Uterus (tissue), 4 donors: Measurements from ENCODE around the gene ZFPL1. TPM values are rescaled to one million over a fixed set of nuclear protein-coding genes. Genes with fewer than 3 reads are reported as not detected.

Experiments
- DNase-seq, 2 donors: peaks; one replicate each; pipeline ENCODE4 v3.0.0-alpha.2; 2019 to 2020
- H3K27ac ChIP-seq, 2 donors: fragments of 200-600 bp; sonication (generic); 1 replicate in 1 of 2; 2 replicates in 1 of 2; pipeline ENCODE4 v1.5.1; 2016 to 2018
- H3K27me3 ChIP-seq, 2 donors: fragments of 200-600 bp; sonication (generic); one replicate each; pipeline ENCODE4 v1.5.1; 2018 to 2019; ENCODE audit warnings: control low read depth in 1 of 2
- H3K36me3 ChIP-seq, 2 donors: fragments of 200-600 bp; sonication (generic); one replicate each; pipeline ENCODE4 v1.5.1; 2019; ENCODE audit warnings: control low read depth in 1 of 2
- H3K4me1 ChIP-seq, 2 donors: fragments of 200-600 bp; sonication (generic); one replicate each; pipeline ENCODE4 v1.5.1; 2018 to 2019; ENCODE audit warnings: control low read depth in 1 of 2
- H3K4me3 ChIP-seq, 2 donors: fragments of 200-600 bp; sonication (generic); 1 replicate in 1 of 2; 2 replicates in 1 of 2; pipeline ENCODE4 v1.5.1; 2018 to 2019; ENCODE audit warnings: mild to moderate bottlenecking in 1 of 2
- H3K9me3 ChIP-seq, 2 donors: fragments of 200-600 bp; sonication (generic); one replicate each; pipeline ENCODE4 v1.5.1; 2019; ENCODE audit warnings: control low read depth in 1 of 2
- POLR2A ChIP-seq, 2 donors: fragments of 450-650 bp; IDR thresholded peaks; one replicate each; pipeline ENCODE4 v1.6.1; 2016; ENCODE audit warnings: antibody characterized with exemption in 2 of 2, mild to moderate bottlenecking in 1 of 2, moderate library complexity in 1 of 2
- intact Hi-C: fragments of 100-400 bp; cut with DNase I; formaldehyde crosslinking; loops from one replicate; pipeline ENCODE4 v1.15.1; 2023; ENCODE audit warnings: low total_unique reads
- total RNA-seq, 4 donors: library from RNA; depleted of rRNA in 3 of 4; stranded (reverse); fragments of >200 nt in 3 of 4; gene quantifications; one replicate each; pipeline versions ENCODE4 v1.1.0 to v1.2.4, GENCODE V29; 2014 to 2023
- TF ChIP-seq, protein P1 (sequence below), 4 experiments: fragments of 200-600 bp in 2 of 4; fragments of 450-650 bp in 2 of 4; sonication (generic) in 2 of 4; IDR thresholded peaks; one replicate each; pipeline ENCODE4 v1.5.1; 2016 to 2019; ENCODE audit warnings: antibody characterized with exemption in 4 of 4, mild to moderate bottlenecking in 2 of 4, moderate library complexity in 1 of 4
- donor health status: DM: yes; HTN: yes; CAD: no.

ZFPL1 gene
- total RNA-seq, 4 donors from 2014 or later, result 9.0 to 37.5 (median 24.5) TPM

DNA sequence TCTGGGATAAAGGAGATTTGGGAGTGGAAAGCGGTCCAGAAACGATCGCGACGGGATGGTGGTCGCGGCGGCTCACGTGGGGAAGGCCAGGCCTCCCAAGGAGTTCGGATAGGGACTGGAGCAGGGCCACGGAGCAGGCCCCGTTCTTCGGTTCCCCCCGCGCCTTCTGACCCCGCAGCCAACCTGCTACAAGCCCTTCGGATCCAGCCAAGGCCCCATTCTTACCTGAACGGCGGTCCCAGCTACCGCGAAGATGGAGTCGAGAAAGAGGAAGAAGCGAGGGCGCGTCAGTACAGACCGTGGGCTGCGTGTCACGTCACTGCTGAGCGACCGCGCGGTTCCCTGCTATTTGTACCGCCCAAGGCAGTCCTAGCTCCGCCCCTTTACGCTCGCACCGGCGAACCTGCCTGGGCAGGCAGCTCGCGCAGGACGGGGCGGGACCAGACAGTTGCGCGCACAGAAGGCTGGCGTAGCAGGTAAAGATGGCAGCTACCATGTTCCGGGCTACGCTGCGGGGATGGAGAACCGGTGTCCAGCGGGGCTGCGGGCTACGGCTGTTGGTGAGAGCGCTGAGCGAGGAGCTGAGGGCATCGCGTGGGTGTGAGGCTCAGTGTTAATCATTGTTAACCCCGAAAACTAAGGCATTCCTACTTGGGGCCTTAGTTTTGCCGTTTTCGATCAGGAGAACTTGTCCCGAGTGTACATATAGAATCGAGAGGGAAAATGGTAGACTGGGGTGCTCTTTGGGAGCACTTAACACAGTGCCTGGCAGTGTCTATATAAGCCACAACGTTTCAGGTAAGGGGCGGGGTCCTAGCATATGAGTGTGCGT, 38.1 kb downstream of the ZFPL1 start, which contains the start of the genes FAU and MRPL49:
Gene FAU, minus strand, starts transcription at position 270 of the 832 bp plus-strand sequence. CDS start 321 bp downstream, outside the sequence.
Gene MRPL49, plus strand, starts transcription at position 457 of the 832 bp plus-strand sequence. Its CDS starts 26 bp downstream, at position 483.
- Histone ChIP-seq H3K27ac (peak within 1 kb of the TSS; percentile 85 to 92), H3K4me1 (peaks cover 8 to 9% of the 10 kb centered on the region in 2 donors), H3K27me3 (no peaks in the 10 kb centered on the region), H3K9me3 (no peaks in the 10 kb centered on the region), H3K4me3 (peak within 1 kb of the TSS; percentile 79 to 95), H3K36me3 (no peaks in the 10 kb centered on the region)
- peak; percentile 92 to 97 for TF ChIP-seq POLR2A (IDR thresholded peaks at IDR 0.05)
- TF ChIP-seq, protein P1, sequence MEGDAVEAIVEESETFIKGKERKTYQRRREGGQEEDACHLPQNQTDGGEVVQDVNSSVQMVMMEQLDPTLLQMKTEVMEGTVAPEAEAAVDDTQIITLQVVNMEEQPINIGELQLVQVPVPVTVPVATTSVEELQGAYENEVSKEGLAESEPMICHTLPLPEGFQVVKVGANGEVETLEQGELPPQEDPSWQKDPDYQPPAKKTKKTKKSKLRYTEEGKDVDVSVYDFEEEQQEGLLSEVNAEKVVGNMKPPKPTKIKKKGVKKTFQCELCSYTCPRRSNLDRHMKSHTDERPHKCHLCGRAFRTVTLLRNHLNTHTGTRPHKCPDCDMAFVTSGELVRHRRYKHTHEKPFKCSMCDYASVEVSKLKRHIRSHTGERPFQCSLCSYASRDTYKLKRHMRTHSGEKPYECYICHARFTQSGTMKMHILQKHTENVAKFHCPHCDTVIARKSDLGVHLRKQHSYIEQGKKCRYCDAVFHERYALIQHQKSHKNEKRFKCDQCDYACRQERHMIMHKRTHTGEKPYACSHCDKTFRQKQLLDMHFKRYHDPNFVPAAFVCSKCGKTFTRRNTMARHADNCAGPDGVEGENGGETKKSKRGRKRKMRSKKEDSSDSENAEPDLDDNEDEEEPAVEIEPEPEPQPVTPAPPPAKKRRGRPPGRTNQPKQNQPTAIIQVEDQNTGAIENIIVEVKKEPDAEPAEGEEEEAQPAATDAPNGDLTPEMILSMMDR (IDR thresholded peaks at IDR 0.05), result peak in 2 of 4 experiments; percentile 14 to 32
- DNase-seq, result peak; percentile 97 to 98
- intact Hi-C loops, result no loop called here

DNA sequence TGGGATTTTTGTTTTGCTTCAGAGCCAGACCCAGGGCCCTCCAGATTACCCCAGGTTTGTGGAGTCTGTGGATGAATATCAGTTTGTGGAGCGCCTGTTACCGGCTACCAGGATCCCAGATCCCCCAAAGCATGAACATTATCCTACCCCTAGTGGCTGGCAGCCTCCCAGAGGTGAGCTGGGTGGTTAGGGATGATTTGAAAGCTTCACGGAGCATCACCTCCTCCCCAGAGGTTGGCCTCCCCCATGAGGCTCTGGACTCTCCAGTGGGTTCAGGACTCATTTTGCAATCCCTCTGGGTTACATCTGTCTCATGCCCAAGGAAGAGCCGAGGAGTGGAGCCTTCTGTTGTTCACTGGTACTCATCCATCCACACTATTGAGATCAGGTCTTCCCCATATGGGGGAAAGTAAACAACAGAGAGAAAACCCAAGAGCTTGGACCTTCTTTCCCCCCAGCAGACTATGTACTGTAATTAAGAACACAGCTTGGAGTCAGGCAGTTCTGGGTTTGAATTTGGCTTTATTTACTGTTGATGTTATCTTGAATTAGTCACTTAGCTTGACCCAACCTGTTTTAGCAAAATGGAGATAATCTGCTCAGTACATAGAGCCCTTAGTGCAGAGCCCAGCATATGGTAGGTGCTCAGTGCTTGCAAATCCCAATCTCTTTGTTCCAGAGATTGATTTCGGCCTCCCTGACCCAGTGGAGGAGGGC, 40.6 kb downstream of the ZFPL1 start:
- Histone ChIP-seq H3K4me3 (no peak overlapping the region), H3K27me3 (no peaks in the 10 kb centered on the region), H3K36me3 (no peaks in the 10 kb centered on the region), H3K9me3 (no peaks in the 10 kb centered on the region), H3K4me1 (peaks cover 5 to 9% of the 10 kb centered on the region in 2 donors), H3K27ac (no peak overlapping the region)
- no peak for TF ChIP-seq POLR2A (IDR thresholded peaks at IDR 0.05)
- TF ChIP-seq, protein P1 (IDR thresholded peaks at IDR 0.05), result no peak
- DNase-seq, result no peak
- intact Hi-C loops, result no loop called here

DNA sequence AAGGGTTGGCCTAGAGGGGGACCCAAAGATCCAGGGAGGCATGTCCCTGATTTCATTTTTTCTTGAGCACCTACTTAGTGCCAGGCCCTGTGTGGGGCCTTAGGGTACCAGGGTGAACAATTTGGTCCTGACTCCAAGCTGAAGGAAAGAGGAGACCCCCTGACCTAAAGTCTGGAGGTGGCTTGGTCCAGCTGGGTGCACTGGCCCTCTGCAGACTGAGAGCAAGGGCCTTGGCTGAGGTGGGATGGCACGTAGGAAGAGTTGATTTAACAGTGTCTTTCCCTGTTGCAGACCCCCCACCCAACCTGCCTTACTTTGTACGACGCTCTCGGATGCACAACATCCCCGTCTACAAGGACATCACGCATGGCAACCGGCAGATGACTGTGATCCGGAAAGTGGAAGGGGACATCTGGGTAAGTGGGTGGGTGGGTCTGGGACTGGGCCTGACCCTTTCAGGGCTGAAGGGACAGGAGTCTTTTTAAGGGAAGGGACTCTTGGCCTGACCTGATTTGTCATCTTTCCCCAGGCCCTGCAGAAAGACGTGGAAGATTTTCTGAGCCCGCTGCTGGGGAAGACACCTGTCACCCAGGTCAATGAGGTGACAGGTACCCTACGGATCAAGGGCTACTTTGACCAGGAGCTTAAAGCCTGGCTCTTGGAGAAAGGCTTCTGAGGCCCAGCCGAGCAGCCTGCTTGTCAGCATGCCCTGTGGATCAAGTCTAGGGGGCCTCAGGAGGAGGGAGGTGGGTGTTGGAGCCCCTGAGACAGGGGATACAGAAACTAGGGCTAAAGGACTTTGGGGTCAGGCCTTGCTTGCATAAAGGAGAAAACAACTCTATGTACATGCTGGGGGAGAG, 41.4 kb downstream of the ZFPL1 start:
- H3K36me3 ChIP-seq, result no peaks in the 10 kb centered on the region
- intact Hi-C loops, result no loop called here
- H3K27me3 ChIP-seq, result no peaks in the 10 kb centered on the region
- TF ChIP-seq, protein P1 (IDR thresholded peaks at IDR 0.05), result no peak
- no peak for TF ChIP-seq POLR2A (IDR thresholded peaks at IDR 0.05)
- peaks cover 5 to 9% of the 10 kb centered on the region in 2 donors for H3K4me1 ChIP-seq
- no peaks in the 10 kb centered on the region for H3K9me3 ChIP-seq
- H3K4me3 ChIP-seq, result no peak overlapping the region
- no peak overlapping the region for H3K27ac ChIP-seq
- DNase-seq, result no peak

DNA sequence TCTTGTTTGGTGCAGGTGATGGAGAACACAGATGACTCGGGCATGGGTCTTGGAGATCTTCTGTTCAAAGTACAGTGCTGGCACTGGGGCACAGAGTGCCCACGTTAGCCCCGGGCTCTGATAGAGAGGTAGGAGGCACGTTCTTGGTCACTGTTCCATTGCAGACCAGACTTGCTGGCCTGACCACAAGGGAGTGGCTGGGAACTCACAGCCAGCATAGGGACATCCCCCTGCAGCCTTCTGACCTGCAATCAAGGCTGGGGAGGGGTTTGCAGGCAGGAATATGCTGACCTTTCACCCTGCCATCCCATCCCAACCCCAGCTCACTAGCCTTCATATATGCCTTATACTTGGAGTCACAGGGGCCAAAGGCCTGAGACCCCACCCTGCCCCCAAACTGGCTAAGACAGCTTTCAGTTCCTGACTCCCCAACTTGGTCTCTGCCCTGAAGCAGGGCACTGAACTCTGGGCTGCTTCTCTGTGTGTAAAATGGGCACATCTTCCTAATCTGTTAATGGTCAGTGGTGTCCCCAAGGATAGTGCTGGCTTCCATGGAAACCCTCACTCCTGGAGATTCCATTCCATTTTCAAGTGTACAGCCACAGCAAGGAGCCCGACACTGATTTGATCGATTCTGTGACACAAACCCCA, 42.7 kb downstream of the ZFPL1 start:
- H3K36me3 ChIP-seq, result no peaks in the 10 kb centered on the region
- H3K27ac ChIP-seq, result no peak overlapping the region
- H3K27me3 ChIP-seq, result no peaks in the 10 kb centered on the region
- TF ChIP-seq, protein P1 (IDR thresholded peaks at IDR 0.05), result no peak
- no peak for TF ChIP-seq POLR2A (IDR thresholded peaks at IDR 0.05)
- H3K4me3 ChIP-seq, result no peak overlapping the region
- no peaks in the 10 kb centered on the region for H3K9me3 ChIP-seq
- intact Hi-C loops, result no loop called here
- H3K4me1 ChIP-seq, result no peaks in the 10 kb centered on the region
- no peak for DNase-seq
